Measurements from ENCODE around the gene CCDC51. TPM values are rescaled to one million over a fixed set of nuclear protein-coding genes. Genes with fewer than 3 reads are reported as not detected.

The CCDC51 gene
- total RNA-seq, 1 donor from 2014 or later = 24.4 TPM

DNA sequence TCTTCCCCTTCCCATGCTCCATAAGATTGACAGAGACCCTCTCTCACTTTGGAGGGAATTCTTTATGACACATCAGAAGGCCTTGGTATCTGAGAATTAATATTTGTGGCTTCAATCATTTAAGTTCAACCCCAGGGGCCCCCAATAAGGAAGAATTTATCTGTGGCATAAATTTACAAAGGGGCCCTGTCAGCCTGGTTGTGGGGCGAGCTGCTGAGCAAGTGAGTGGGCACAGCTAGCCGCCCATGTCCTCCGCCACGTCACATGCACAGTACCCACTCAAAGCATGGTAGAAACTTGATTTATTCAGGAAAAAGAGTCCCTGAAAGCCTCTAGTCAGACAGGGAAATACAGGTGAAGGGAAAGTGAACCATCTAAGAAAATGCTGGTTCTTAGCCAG lies 23.4 kb downstream of the CCDC51 start:
- Mint-ChIP-seq H3K4me3 (no peak overlapping the region), H3K9me3 (no peaks in the 10 kb centered on the region), H3K27me3 (no peaks in the 10 kb centered on the region), H3K36me3 (ENCODE audit: low read depth) (no peaks in the 10 kb centered on the region), H3K4me1 (no peaks in the 10 kb centered on the region), H3K27ac (no peak overlapping the region)
- no peak for DNase-seq
- intact Hi-C loops (cut with micrococcal nuclease) = no loop called here

- H3K9me3 Mint-ChIP-seq = no peaks in the 10 kb centered on the region
- H3K27me3 Mint-ChIP-seq = no peaks in the 10 kb centered on the region
- H3K4me3 Mint-ChIP-seq = no peak overlapping the region
- H3K27ac Mint-ChIP-seq = no peak overlapping the region
- intact Hi-C loops (cut with micrococcal nuclease) = no loop called here
- no peaks in the 10 kb centered on the region for H3K36me3 Mint-ChIP-seq (ENCODE audit: low read depth)
- no peaks in the 10 kb centered on the region for H3K4me1 Mint-ChIP-seq
- no peak for DNase-seq
These were observed 23.8 kb downstream of the CCDC51 start for GRCh38 chr3:48416091-48416505.

- DNase-seq = no peak
- no peaks in the 10 kb centered on the region for H3K27me3 Mint-ChIP-seq
- no peaks in the 10 kb centered on the region for H3K4me1 Mint-ChIP-seq
- H3K36me3 Mint-ChIP-seq (ENCODE audit: low read depth) = no peaks in the 10 kb centered on the region
- H3K4me3 Mint-ChIP-seq = no peak overlapping the region
- H3K27ac Mint-ChIP-seq = no peak overlapping the region
- intact Hi-C loops (cut with micrococcal nuclease) = no loop called here
- no peaks in the 10 kb centered on the region for H3K9me3 Mint-ChIP-seq
These were observed 24.5 kb downstream of the CCDC51 start for GRCh38 chr3:48415251-48415953.

GRCh38 chr3:48414376-48415250 lies 25.3 kb downstream of the CCDC51 start:
- Mint-ChIP-seq H3K27ac (no peak overlapping the region), H3K27me3 (no peaks in the 10 kb centered on the region), H3K36me3 (ENCODE audit: low read depth) (no peaks in the 10 kb centered on the region), H3K9me3 (no peaks in the 10 kb centered on the region), H3K4me1 (no peaks in the 10 kb centered on the region), H3K4me3 (no peak overlapping the region)
- DNase-seq = no peak
- intact Hi-C loops (cut with micrococcal nuclease) = no loop called here

- DNase-seq = no peak
- Mint-ChIP-seq H3K27ac (no peak overlapping the region), H3K9me3 (no peaks in the 10 kb centered on the region), H3K4me3 (no peak overlapping the region), H3K36me3 (ENCODE audit: low read depth) (no peaks in the 10 kb centered on the region), H3K27me3 (no peaks in the 10 kb centered on the region), H3K4me1 (no peaks in the 10 kb centered on the region)
- intact Hi-C loops (cut with micrococcal nuclease) = no loop called here
These were observed 26.3 kb downstream of the CCDC51 start for GRCh38 chr3:48413611-48414010.

- intact Hi-C loops (cut with micrococcal nuclease) = no loop called here
- Mint-ChIP-seq H3K4me1 (no peaks in the 10 kb centered on the region), H3K4me3 (no peak overlapping the region), H3K9me3 (no peaks in the 10 kb centered on the region), H3K27ac (no peak overlapping the region), H3K36me3 (ENCODE audit: low read depth) (no peaks in the 10 kb centered on the region), H3K27me3 (no peaks in the 10 kb centered on the region)
- DNase-seq = no peak
These were observed 26.8 kb downstream of the CCDC51 start for GRCh38 chr3:48413086-48413485.

DNA sequence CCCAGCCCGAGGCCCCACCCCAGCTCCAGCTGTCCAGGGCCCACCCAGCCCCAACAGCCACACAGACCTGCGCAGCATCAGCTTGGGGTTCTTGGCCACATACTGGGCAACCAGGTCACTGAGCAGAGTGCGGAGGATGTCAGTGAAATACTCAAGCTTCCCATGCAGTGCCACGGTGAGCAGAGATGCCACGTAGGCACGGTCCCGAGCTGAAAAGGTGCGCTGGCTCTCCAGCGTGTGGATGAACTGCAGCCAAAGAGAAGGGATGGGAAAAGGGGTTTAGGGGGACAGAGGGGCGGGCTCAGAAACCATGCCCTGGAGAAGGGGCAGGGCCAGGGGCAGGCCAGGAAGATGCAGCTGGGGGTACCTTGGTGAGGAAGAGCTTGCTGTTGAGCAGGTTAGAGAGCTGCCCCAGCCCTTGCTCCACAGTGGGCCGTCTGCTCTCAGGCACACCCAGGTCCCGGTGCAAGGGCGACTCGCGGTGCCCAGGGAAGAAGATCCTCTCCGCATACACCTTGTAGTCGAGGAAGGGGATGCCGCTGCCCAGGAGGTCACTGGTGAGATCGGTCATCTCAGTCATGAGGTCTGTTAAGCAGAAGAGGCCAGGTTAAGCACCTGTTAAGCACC lies 27.4 kb downstream of the CCDC51 start:
- Mint-ChIP-seq H3K27ac (no peak overlapping the region), H3K4me3 (no peak overlapping the region), H3K36me3 (ENCODE audit: low read depth) (no peaks in the 10 kb centered on the region), H3K4me1 (no peaks in the 10 kb centered on the region), H3K9me3 (no peaks in the 10 kb centered on the region), H3K27me3 (no peaks in the 10 kb centered on the region)
- intact Hi-C loops (cut with micrococcal nuclease) = no loop called here
- DNase-seq = no peak

- Mint-ChIP-seq H3K4me3 (no peak overlapping the region), H3K27ac (no peak overlapping the region), H3K36me3 (ENCODE audit: low read depth) (no peaks in the 10 kb centered on the region), H3K27me3 (no peaks in the 10 kb centered on the region), H3K9me3 (no peaks in the 10 kb centered on the region), H3K4me1 (no peaks in the 10 kb centered on the region)
- DNase-seq = no peak
- intact Hi-C loops (cut with micrococcal nuclease) = no loop called here
These were observed 28.1 kb downstream of the CCDC51 start for GRCh38 chr3:48411606-48412374.

DNA sequence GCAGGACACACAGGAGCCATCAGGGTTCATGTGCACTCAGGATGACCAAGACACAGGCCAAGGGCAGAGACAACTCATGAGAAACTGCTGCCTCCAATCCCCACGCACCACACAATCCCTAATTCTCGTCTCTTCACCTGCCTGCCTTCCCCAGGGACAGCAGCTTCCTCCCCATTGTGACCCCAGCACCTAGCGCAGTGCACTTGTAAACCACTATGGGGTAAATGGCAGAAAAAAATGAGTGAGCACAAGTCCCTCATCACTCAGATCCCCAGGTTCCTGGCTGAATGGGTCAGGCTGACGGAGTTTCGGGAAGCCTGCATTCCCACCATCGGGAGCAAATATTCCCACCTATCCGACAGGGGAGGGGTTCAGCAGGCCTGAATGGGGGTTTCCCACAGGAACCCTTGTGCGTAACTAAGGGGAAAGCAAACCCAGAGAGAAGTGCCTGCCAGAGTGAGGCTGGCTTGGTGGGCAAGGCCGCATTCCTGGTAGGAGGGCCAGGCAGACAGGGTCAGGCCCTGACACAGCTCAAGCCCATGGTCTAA lies 28.8 kb downstream of the CCDC51 start:
- H3K4me1 Mint-ChIP-seq = no peaks in the 10 kb centered on the region
- no peak overlapping the region for H3K27ac Mint-ChIP-seq
- intact Hi-C loops (cut with micrococcal nuclease) = no loop called here
- no peaks in the 10 kb centered on the region for H3K36me3 Mint-ChIP-seq (ENCODE audit: low read depth)
- no peaks in the 10 kb centered on the region for H3K9me3 Mint-ChIP-seq
- no peaks in the 10 kb centered on the region for H3K27me3 Mint-ChIP-seq
- DNase-seq = no peak
- no peak overlapping the region for H3K4me3 Mint-ChIP-seq

DNA sequence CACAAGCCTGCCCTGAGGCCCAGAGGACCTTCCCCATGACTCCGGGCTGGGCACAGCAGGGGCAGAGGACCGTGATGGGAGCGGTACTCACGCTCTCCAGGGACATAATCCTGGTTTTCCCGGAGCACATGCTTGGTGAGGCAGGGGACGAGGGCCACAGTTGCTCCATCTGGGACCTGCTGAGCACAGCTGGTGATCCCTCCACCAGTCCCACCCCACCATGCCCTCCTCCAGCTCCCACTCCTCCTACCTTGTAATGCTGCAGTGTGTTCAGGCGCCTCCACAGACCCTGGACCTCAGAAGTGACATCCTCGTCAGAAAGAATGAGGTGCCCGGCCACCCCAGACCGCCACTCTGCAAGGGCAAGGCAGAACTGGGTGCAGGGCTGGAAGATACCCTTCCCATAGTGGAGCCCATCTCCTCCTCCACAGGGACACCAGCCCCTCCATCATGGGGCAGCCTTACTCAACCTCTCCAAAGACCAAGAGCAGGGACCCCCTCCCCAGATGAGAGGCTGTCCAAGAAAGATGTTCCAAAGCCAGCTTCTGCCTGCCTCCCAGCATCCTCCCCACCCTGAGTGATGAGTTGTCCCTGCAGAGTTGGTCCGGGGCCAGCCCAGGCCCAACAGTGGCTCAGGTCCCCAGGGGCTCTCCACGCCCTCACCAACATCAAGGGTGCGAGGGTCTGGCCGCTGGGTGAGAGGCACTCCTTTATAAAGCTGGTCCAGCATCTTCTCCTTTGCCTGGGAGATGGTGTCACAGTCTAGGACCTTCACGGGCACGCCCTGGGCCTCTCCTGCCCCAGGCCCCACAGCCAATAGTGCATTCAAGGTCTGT lies 29.5 kb downstream of the CCDC51 start:
- H3K4me1 Mint-ChIP-seq = no peaks in the 10 kb centered on the region
- no peaks in the 10 kb centered on the region for H3K9me3 Mint-ChIP-seq
- no peak overlapping the region for H3K27ac Mint-ChIP-seq
- intact Hi-C loops (cut with micrococcal nuclease) = no loop called here
- no peak for DNase-seq
- H3K36me3 Mint-ChIP-seq (ENCODE audit: low read depth) = no peaks in the 10 kb centered on the region
- no peak overlapping the region for H3K4me3 Mint-ChIP-seq
- no peaks in the 10 kb centered on the region for H3K27me3 Mint-ChIP-seq

- no peaks in the 10 kb centered on the region for H3K4me1 Mint-ChIP-seq
- no peak overlapping the region for H3K4me3 Mint-ChIP-seq
- DNase-seq = no peak
- no peaks in the 10 kb centered on the region for H3K9me3 Mint-ChIP-seq
- no peak overlapping the region for H3K27ac Mint-ChIP-seq
- H3K27me3 Mint-ChIP-seq = no peaks in the 10 kb centered on the region
- intact Hi-C loops (cut with micrococcal nuclease) = loop anchor here (10.0 kb wide), 1 partner anchor 135 kb away; no protein-coding TSS in a partner anchor
- H3K36me3 Mint-ChIP-seq (ENCODE audit: low read depth) = no peaks in the 10 kb centered on the region
These were observed 30.4 kb downstream of the CCDC51 start for GRCh38 chr3:48409291-48410201.

DNA sequence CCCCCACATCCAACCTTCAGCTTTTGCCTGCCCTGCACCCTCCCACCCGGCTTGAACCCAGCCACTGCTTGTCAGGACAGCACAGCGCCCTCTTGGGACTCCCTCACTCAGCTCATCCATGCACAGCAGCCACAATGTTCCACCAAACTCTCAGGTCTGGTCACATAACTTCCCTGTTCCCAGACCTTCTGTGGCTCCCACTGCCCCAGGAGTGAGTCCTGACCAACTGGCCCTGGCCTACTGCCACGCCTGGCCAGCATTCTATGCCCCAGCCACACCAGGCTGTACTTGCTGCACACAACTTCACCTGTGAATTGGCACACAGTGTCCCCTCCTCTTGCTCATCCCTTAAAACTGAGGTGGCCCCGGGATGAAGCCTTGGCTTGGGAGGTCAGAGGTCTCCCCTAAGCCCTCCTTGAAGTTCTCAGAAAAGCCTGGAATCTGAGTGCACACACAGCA lies 31.1 kb downstream of the CCDC51 start:
- Mint-ChIP-seq H3K36me3 (ENCODE audit: low read depth) (no peaks in the 10 kb centered on the region), H3K27me3 (no peaks in the 10 kb centered on the region), H3K4me1 (no peaks in the 10 kb centered on the region), H3K9me3 (no peaks in the 10 kb centered on the region), H3K27ac (no peak overlapping the region), H3K4me3 (no peak overlapping the region)
- intact Hi-C loops (cut with micrococcal nuclease) = loop anchor here (10.0 kb wide), 1 partner anchor 134 kb away; no protein-coding TSS in a partner anchor
- DNase-seq = no peak

All from activated CD4-positive, alpha-beta T cell treated with anti-CD3 and anti-CD28 coated beads, Interleukin-2, amount 10 ng/mL, durations not matched to agents 24 days and 14 days (primary cell).